ENCODE results near the gene TNFRSF9. TPM values are rescaled to one million over a fixed set of nuclear protein-coding genes. Genes with fewer than 3 reads are reported as not detected.

Gene TNFRSF9
- 0.13 and 0.72 TPM in 2 replicates for total RNA-seq

DNA sequence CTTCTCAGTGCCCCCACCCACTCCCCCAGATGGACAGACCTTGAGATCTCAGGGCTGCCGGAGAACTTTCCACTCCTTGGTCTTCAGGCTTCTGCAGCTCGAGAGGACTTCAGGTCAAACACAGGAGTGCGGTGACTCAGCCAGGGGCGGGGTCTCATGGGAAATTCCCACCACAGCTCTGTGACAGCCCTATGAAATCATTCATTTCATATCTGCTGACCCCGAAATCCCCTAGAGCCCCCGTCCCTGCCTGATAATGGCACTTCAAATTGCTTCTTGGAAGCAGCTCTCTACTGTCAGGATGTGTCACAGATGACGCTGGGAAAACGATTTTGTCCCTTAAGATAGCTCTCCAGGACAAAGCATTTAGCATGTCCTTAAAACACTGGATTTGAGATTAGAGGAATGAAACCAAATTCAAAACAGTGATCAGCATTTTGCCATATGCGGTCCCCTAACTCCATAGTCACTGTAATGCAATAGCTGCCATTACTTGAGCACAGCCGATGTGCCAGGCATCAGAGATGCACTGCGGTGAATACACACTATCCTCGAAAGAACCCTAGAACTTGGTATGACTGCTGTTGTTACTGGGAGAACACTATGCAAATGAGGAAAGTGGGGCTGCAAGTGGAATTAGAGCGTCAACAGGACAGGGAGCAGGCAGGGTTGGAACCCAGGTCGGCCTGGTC is at the start of gene TNFRSF9:
Gene TNFRSF9 (minus strand): TSS at position 95 of the 692 bp plus-strand sequence. CDS start 845 bp downstream, outside the sequence.

DNA sequence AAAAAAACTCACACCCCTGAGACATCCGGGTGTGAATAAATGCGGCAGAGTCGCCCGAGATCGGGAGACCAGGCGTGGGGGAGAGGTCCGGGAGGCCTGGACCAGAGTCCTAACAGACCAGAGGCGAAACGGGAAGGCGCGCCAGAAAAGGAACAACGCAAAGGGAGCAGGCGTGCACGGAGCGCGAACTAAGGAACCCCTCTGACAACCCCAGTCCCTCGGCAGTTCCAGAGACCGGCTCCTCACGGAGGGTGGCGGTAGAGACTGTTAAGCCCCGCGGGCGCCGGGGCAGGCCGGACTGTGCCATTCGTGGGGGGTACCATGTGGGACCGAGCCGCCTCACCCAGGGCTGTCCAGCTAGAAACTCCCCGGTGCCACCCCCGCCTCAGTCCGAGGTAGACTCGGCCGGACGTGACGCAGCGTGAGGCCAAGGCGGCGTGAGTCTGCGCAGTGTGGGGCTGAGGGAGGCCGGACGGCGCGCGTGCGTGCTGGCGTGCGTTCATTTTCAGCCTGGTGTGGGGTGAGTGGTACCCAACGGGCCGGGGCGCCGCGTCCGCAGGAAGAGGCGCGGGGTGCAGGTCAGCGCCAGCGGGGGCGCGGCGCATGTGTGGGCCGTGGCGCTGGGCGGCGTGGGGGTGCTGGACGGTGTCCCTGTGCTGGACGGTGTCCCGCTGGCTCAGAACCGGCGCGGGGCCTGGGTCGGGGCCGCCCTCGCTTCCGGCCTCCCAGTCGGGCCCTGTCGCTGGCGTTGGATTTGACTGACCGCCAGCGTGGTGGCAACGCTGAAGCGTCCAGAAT is 20.8 kb upstream of the TNFRSF9 start, which contains the start of gene PARK7:
Gene PARK7 (plus strand): TSS at position 496 of the 798 bp plus-strand sequence. CDS start 1,075 bp downstream, outside the sequence.

Small RNA genes lying within 50 kb of the gene (small RNA-seq; reads per million reads assigned to genes)
- not detected for gene RF00019

Other genes starting within 250 kb of the TNFRSF9 start
- gene VAMP3, start 169.5 kb downstream of the TNFRSF9 start, total RNA-seq: 165 and 174 TPM in 2 replicates
- 2.2 and 3.5 TPM in 2 replicates for gene PER3, start 156.5 kb downstream of the TNFRSF9 start, total RNA-seq
- not detected in 2 replicates for gene UTS2, start 87.8 kb downstream of the TNFRSF9 start, total RNA-seq
- 181 and 192 TPM in 2 replicates for gene PARK7, start 20.9 kb upstream of the TNFRSF9 start, total RNA-seq
- gene ERRFI1, start 85.5 kb upstream of the TNFRSF9 start, total RNA-seq: 29.2 and 43.9 TPM in 2 replicates

All from thoracic aorta endothelial cell (primary cell).